ENCODE results near the gene OR5K1.

DNA sequence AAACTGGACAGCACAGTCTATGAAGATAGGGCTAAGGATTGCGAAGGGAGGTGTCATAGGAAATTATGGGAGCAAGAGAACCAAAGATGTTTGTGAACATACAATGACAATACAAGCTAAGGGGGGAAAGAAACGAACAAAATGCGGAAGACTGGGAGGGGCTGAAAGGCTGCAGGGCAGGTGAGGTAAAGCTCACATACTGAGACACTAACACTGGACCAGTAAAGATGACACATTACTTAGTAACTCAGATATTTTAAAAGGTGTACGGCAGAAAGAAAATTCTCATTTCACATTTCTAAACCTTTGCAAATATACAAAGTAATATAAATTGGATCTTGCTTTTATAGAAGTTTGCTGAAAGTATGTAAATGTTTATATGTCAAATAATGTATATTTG lies 49.6 kb downstream of the OR5K1 start:
- TF ChIP-seq CEBPB (IDR thresholded peaks at IDR 0.05) (no peak), EP300 (IDR thresholded peaks at IDR 0.05) (no peak), CHD4 (IDR thresholded peaks at IDR 0.05; ENCODE audit: borderline replicate concordance) (no peak), POLR2A (IDR thresholded peaks at IDR 0.05; ENCODE audit: low read length) (no peak), SMC3 (IDR thresholded peaks at IDR 0.05) (no peak), CBX8 (IDR thresholded peaks at IDR 0.05) (no peak), POLR2AphosphoS2 (conservative IDR thresholded peaks at IDR 0.05; ENCODE audit: low read length) (no peak), NR3C1 (IDR thresholded peaks at IDR 0.05) (no peak), RAD21 (conservative IDR thresholded peaks at IDR 0.05 in 1 of 2, IDR thresholded peaks at IDR 0.05 in 1 of 2) (no peak)
- TF ChIP-seq, protein P1, sequence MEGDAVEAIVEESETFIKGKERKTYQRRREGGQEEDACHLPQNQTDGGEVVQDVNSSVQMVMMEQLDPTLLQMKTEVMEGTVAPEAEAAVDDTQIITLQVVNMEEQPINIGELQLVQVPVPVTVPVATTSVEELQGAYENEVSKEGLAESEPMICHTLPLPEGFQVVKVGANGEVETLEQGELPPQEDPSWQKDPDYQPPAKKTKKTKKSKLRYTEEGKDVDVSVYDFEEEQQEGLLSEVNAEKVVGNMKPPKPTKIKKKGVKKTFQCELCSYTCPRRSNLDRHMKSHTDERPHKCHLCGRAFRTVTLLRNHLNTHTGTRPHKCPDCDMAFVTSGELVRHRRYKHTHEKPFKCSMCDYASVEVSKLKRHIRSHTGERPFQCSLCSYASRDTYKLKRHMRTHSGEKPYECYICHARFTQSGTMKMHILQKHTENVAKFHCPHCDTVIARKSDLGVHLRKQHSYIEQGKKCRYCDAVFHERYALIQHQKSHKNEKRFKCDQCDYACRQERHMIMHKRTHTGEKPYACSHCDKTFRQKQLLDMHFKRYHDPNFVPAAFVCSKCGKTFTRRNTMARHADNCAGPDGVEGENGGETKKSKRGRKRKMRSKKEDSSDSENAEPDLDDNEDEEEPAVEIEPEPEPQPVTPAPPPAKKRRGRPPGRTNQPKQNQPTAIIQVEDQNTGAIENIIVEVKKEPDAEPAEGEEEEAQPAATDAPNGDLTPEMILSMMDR (IDR thresholded peaks at IDR 0.05) = no peak
- TF ChIP-seq, protein P2, sequence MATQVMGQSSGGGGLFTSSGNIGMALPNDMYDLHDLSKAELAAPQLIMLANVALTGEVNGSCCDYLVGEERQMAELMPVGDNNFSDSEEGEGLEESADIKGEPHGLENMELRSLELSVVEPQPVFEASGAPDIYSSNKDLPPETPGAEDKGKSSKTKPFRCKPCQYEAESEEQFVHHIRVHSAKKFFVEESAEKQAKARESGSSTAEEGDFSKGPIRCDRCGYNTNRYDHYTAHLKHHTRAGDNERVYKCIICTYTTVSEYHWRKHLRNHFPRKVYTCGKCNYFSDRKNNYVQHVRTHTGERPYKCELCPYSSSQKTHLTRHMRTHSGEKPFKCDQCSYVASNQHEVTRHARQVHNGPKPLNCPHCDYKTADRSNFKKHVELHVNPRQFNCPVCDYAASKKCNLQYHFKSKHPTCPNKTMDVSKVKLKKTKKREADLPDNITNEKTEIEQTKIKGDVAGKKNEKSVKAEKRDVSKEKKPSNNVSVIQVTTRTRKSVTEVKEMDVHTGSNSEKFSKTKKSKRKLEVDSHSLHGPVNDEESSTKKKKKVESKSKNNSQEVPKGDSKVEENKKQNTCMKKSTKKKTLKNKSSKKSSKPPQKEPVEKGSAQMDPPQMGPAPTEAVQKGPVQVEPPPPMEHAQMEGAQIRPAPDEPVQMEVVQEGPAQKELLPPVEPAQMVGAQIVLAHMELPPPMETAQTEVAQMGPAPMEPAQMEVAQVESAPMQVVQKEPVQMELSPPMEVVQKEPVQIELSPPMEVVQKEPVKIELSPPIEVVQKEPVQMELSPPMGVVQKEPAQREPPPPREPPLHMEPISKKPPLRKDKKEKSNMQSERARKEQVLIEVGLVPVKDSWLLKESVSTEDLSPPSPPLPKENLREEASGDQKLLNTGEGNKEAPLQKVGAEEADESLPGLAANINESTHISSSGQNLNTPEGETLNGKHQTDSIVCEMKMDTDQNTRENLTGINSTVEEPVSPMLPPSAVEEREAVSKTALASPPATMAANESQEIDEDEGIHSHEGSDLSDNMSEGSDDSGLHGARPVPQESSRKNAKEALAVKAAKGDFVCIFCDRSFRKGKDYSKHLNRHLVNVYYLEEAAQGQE (IDR thresholded peaks at IDR 0.05) = no peak
- TF ChIP-seq, protein P3, sequence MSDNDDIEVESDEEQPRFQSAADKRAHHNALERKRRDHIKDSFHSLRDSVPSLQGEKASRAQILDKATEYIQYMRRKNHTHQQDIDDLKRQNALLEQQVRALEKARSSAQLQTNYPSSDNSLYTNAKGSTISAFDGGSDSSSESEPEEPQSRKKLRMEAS (IDR thresholded peaks at IDR 0.05) = no peak
- TF ChIP-seq, protein P4, sequence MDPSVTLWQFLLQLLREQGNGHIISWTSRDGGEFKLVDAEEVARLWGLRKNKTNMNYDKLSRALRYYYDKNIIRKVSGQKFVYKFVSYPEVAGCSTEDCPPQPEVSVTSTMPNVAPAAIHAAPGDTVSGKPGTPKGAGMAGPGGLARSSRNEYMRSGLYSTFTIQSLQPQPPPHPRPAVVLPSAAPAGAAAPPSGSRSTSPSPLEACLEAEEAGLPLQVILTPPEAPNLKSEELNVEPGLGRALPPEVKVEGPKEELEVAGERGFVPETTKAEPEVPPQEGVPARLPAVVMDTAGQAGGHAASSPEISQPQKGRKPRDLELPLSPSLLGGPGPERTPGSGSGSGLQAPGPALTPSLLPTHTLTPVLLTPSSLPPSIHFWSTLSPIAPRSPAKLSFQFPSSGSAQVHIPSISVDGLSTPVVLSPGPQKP (IDR thresholded peaks at IDR 0.05; ENCODE audit: low read depth, low read length) = no peak
